A549 (cell line): Measurements from ENCODE around the gene ARHGDIA. TPM values are rescaled to one million over a fixed set of nuclear protein-coding genes. Genes with fewer than 3 reads are reported as not detected.

ENCODE experiments used
- ATAC-seq, 2 experiments: fragments of 200-7000 bp in 1 of 2; fragments of >200 bp in 1 of 2; cut with Nextera tagmentation in 1 of 2; cut with Tn5 transposase in 1 of 2; 3 replicates each; pipeline versions ENCODE4 v1.8.0 to v1.9.1; 2018 to 2020; ENCODE audit warnings: mild to moderate bottlenecking in 1 of 2, moderate library complexity in 1 of 2
- CTCF ChIA-PET: fragments of 300-600 bp; sonication (Branson Sonifier 250); formaldehyde crosslinking; extraction: SDS; loops from one replicate; lab custom pipeline; 2021; ENCODE audit warnings: antibody characterized with exemption, inconsistent platforms; lab: Yijun Ruan, JAX
- POLR2A ChIA-PET: fragments of 350-600 bp; formaldehyde crosslinking; extraction: SDS; loops from one replicate; lab custom pipeline; 2021; ENCODE audit warnings: antibody characterized with exemption, inconsistent platforms; lab: Yijun Ruan, JAX
- DNase-seq, 2 experiments: peaks; one replicate each; pipeline versions ENCODE4 v3.0.0 to v3.0.0-alpha.2; 2011 to 2016; ENCODE audit warnings: low read depth in 1 of 2, low spot score in 1 of 2
- FAIRE-seq: peaks from 2 replicates; lab custom pipeline; 2011; peaks lifted over from hg19 to GRCh38; lab: Jason Lieb, UNC
- H3K27ac ChIP-seq, 2 experiments: fragments of >200 bp; sonication (Bioruptor Twin); formaldehyde crosslinking; 3 replicates each; pipeline ENCODE4 v1.5.1; 2016 to 2017
- H3K4me1 ChIP-seq: fragments of >200 bp; sonication (Bioruptor Twin); formaldehyde crosslinking; 3 replicates; pipeline ENCODE4 v1.6.1; 2016
- H3K4me2 ChIP-seq: fragments of >200 bp; sonication (Bioruptor Twin); formaldehyde crosslinking; 3 replicates; pipeline ENCODE4 v1.6.1; 2016
- H3K4me3 ChIP-seq: fragments of >200 bp; sonication (Bioruptor Twin); formaldehyde crosslinking; 3 replicates; pipeline ENCODE4 v1.5.1; 2016
- H3K9me3 ChIP-seq: fragments of >200 bp; sonication (Bioruptor Twin); formaldehyde crosslinking; 3 replicates; pipeline ENCODE4 v1.6.1; 2016
- BHLHE40 ChIP-seq: IDR thresholded peaks from 2 replicates; pipeline ENCODE4 v1.6.1; 2012; ENCODE audit warnings: low read depth, low read length, inconsistent platforms
- CBX8 ChIP-seq: fragments of 200-600 bp; sonication (generic); IDR thresholded peaks from 2 replicates; pipeline ENCODE4 v1.6.1; 2016
- CEBPB ChIP-seq, 2 experiments: fragments of >200 bp in 1 of 2; sonication (Bioruptor Twin) in 1 of 2; formaldehyde crosslinking in 1 of 2; IDR thresholded peaks; 2 replicates each; pipeline ENCODE4 v1.6.1; 2012 to 2016
- CHD2 ChIP-seq: fragments of 150-350 bp; IDR thresholded peaks from 2 replicates; pipeline ENCODE4 v1.6.1; 2014; ENCODE audit warnings: low read length; ENCODE audit not compliant: partially characterized antibody
- CTCF ChIP-seq: fragments of >200 bp; sonication (Bioruptor Twin); formaldehyde crosslinking; IDR thresholded peaks from 3 replicates; pipeline ENCODE4 v1.5.1; 2016
- ELK1 ChIP-seq: fragments of 150-350 bp; IDR thresholded peaks from 2 replicates; pipeline ENCODE4 v1.6.1; 2014; ENCODE audit warnings: low read depth, mild to moderate bottlenecking, low read length
- EP300 ChIP-seq, 2 experiments: fragments of >200 bp; sonication (Bioruptor Twin); formaldehyde crosslinking; IDR thresholded peaks; 2 replicates in 1 of 2; 3 replicates in 1 of 2; pipeline ENCODE4 v1.6.1; 2016 to 2017
- FOSB ChIP-seq: fragments of 250-450 bp; sonication (Bioruptor Pico); IDR thresholded peaks from 2 replicates; pipeline ENCODE4 v1.5.0; 2020; ENCODE audit warnings: mild to moderate bottlenecking, moderate library complexity
- FOSL2 ChIP-seq, 2 experiments: fragments of 450-650 bp in 1 of 2; fragments of >200 bp in 1 of 2; sonication (Bioruptor Twin) in 1 of 2; formaldehyde crosslinking; IDR thresholded peaks; 2 replicates each; pipeline versions ENCODE4 v1.5.0 to v1.6.1; 2016 to 2020; ENCODE audit warnings: mild to moderate bottlenecking in 1 of 2, moderate library complexity in 1 of 2
- HDAC2 ChIP-seq: fragments of 200-600 bp; sonication (generic); IDR thresholded peaks from 2 replicates; pipeline ENCODE4 v1.6.1; 2016
- HOXB5 ChIP-seq: fragments of 250-450 bp; sonication (Bioruptor Pico); IDR thresholded peaks from 2 replicates; pipeline ENCODE4 v1.5.0; 2020; ENCODE audit warnings: mild to moderate bottlenecking, moderate library complexity
- JUN ChIP-seq, 2 experiments: fragments of >200 bp; sonication (Bioruptor Twin); formaldehyde crosslinking; IDR thresholded peaks; 2 replicates in 1 of 2; 3 replicates in 1 of 2; pipeline ENCODE4 v1.6.1; 2016 to 2017
- MAX ChIP-seq: IDR thresholded peaks from 2 replicates; pipeline ENCODE4 v1.6.1; 2012
- NFE2L2 ChIP-seq: fragments of 150-350 bp; conservative IDR thresholded peaks from 2 replicates; pipeline ENCODE4 v1.6.1; 2014; ENCODE audit warnings: low read length
- PHF8 ChIP-seq: fragments of 200-600 bp; sonication (generic); IDR thresholded peaks from 2 replicates; pipeline ENCODE4 v1.6.1; 2016; ENCODE audit warnings: low read depth, mild to moderate bottlenecking, antibody characterized with exemption, moderate library complexity, borderline replicate concordance
- POLR2AphosphoS2 ChIP-seq: conservative IDR thresholded peaks from 2 replicates; pipeline ENCODE4 v1.6.1; 2012; ENCODE audit warnings: low read length, improper control_type of control experiment, inconsistent platforms
- RAD21 ChIP-seq, 2 experiments: fragments of >200 bp in 1 of 2; sonication (Bioruptor Twin) in 1 of 2; formaldehyde crosslinking in 1 of 2; IDR thresholded peaks in 1 of 2; conservative IDR thresholded peaks in 1 of 2; 2 replicates in 1 of 2; 3 replicates in 1 of 2; pipeline ENCODE4 v1.6.1; 2012 to 2018; ENCODE audit warnings: inconsistent platforms in 1 of 2
- RARB ChIP-seq: fragments of 250-450 bp; sonication (Bioruptor Pico); IDR thresholded peaks from 2 replicates; pipeline ENCODE4 v1.8.0; 2021; ENCODE audit warnings: mild to moderate bottlenecking, moderate library complexity
- SREBF2 ChIP-seq: fragments of 450-650 bp; IDR thresholded peaks from 2 replicates; pipeline ENCODE4 v1.6.1; 2014; ENCODE audit warnings: mild to moderate bottlenecking, moderate library complexity
- TFCP2L1 ChIP-seq: fragments of 250-450 bp; sonication (Bioruptor Pico); IDR thresholded peaks from 2 replicates; pipeline ENCODE4 v1.5.0; 2021; ENCODE audit warnings: mild to moderate bottlenecking
- TP53 ChIP-seq: fragments of 250-450 bp; sonication (Bioruptor Pico); IDR thresholded peaks from 2 replicates; pipeline ENCODE4 v1.5.0; 2021; ENCODE audit warnings: mild to moderate bottlenecking, moderate library complexity
- ZFP36 ChIP-seq: fragments of 450-650 bp; IDR thresholded peaks from 2 replicates; pipeline ENCODE4 v1.6.1; 2014; ENCODE audit warnings: borderline replicate concordance; ENCODE audit not compliant: partially characterized antibody
- WGBS: methylation state at CpG from one replicate; pipeline ENCODE4 v1.1.6; 2017; ENCODE audit errors: missing lambda C conversion rate; 5-methylcytosine and 5-hydroxymethylcytosine counted together
- polyA plus RNA-seq, 4 experiments: library from polyadenylated mRNA; depleted of rRNA in 3 of 4; stranded (reverse); fragments of >200 nt; fragmentation: RNase III in 1 of 4; extraction: RNeasy Plus Mini Kit Qiagen cat#74134 plus additional on column Dnase treatment in 1 of 4; gene quantifications; 2 replicates in 3 of 4; 3 replicates in 1 of 4; pipeline ENCODE4 v1.2.3, GENCODE V29; 2011 to 2017

The ARHGDIA gene
- polyA plus RNA-seq, 2 of the 4 experiments (the other 2 are of a cell fraction) = 64.0 to 503 TPM

- ChIA-PET CTCF (interaction anchor here (0.7 to 3.0 kb wide), 7 partner anchors 17 to 154 kb away, joined by 3 to 17 read pairs (median 3); partner anchors contain the start of gene MAFG), POLR2A (interaction anchor here (0.5 to 1.8 kb wide), 3 partner anchors 11 to 153 kb away, joined by 3 to 6 read pairs (median 3); partner anchors contain the start of gene SLC25A10)
- WGBS = 88% methylated on average over 17 of the region's 18 CpGs
- Histone ChIP-seq H3K27ac (0 out of 6 replicates have a peak overlapping the region, but pooled peaks of 1 of the 2 experiments have one; percentile 9), H3K4me3 (no peak overlapping the region), H3K4me2 (no peak overlapping the region), H3K4me1 (peaks cover 61% of the 10 kb centered on the region), H3K9me3 (no peaks in the 10 kb centered on the region)
- 0 out of 2 replicates have a peak, but pooled peaks have one; percentile 16 for TF ChIP-seq RARB (CRISPR knock-in tag)
- TF ChIP-seq CHD2 = peak; percentile 25
- TF ChIP-seq ZFP36 = no peak
- peak; percentile 45; the same call in 1 of the 2 replicates for TF ChIP-seq POLR2AphosphoS2
- peak; percentile 50; the same call in 1 of the 2 replicates for TF ChIP-seq TFCP2L1 (CRISPR knock-in tag)
- TF ChIP-seq PHF8 = no peak
- peak; percentile 56; the same call in 1 of the 2 replicates for TF ChIP-seq FOSB (CRISPR knock-in tag)
- no peak for TF ChIP-seq CBX8
- no peak for TF ChIP-seq NFE2L2
- FAIRE-seq = no peak
- ATAC-seq = no peak; a peak in 2 of 6 replicates
- DNase-seq = no peak
These were observed 5.3 kb downstream of the ARHGDIA start for GRCh38 chr17:81865733-81866439.

GRCh38 chr17:81865358-81865732, 5.8 kb downstream of the ARHGDIA start:
- ChIA-PET POLR2A (interaction anchor here (0.5 to 0.6 kb wide), 3 partner anchors 10 to 34 kb away, joined by 3 read pairs; no protein-coding TSS in a partner anchor), CTCF (interaction anchor here (0.6 to 3.0 kb wide), 4 partner anchors 127 to 165 kb away, joined by 3 to 17 read pairs (median 3); no protein-coding TSS in a partner anchor)
- TF ChIP-seq JUN (IDR thresholded peaks at IDR 0.05) (0 out of 5 replicates have a peak, but pooled peaks of 1 of the 2 experiments have one; percentile 1), HDAC2 (no peak)
- peaks cover 61% of the 10 kb centered on the region for H3K4me1 ChIP-seq
- ATAC-seq (no peak), DNase-seq (no peak), FAIRE-seq (no peak)
- no peak overlapping the region for H3K27ac ChIP-seq
- no peaks in the 10 kb centered on the region for H3K9me3 ChIP-seq
- no peak overlapping the region for H3K4me2 ChIP-seq
- 96% methylated on average over 8 of the region's 8 CpGs for WGBS
- H3K4me3 ChIP-seq = no peak overlapping the region

GRCh38 chr17:81863833-81864768, 7.0 kb downstream of the ARHGDIA start:
- no peak overlapping the region for H3K27ac ChIP-seq
- WGBS = 72% methylated on average over 9 of the region's 9 CpGs

More at GRCh38 chr17:81863833-81864768, 7.0 kb downstream of the ARHGDIA start:
- Histone ChIP-seq H3K4me1 (peaks cover 54% of the 10 kb centered on the region), H3K4me2 (no peak overlapping the region), H3K9me3 (no peaks in the 10 kb centered on the region), H3K4me3 (no peak overlapping the region)
- CTCF ChIA-PET = interaction anchor here (0.9 to 2.4 kb wide), 3 partner anchors 9 to 129 kb away, joined by 3 to 7 read pairs (median 3); no protein-coding TSS in a partner anchor
- POLR2A ChIA-PET = no interaction called here
- no peak for FAIRE-seq
- peak in 1 of 2 experiments; percentile 58 for DNase-seq
- ATAC-seq = no peak
- TF ChIP-seq HOXB5 (CRISPR knock-in tag) (no peak), FOSL2 (IDR thresholded peaks at IDR 0.05) (no peak), FOSL2 (CRISPR knock-in tag; IDR thresholded peaks at IDR 0.05) (no peak), RAD21 (conservative IDR thresholded peaks at IDR 0.05 in 1 of 2, IDR thresholded peaks at IDR 0.05 in 1 of 2) (peak in 1 of 2 experiments; percentile 27; a peak in 2 of 5 replicates), ELK1 (no peak), CEBPB (IDR thresholded peaks at IDR 0.05) (no peak), TP53 (no peak), EP300 (IDR thresholded peaks at IDR 0.05) (no peak), PHF8 (no peak), CTCF (peak; percentile 15; the same call in 2 of the 3 replicates), POLR2AphosphoS2 (no peak; the same call in 1 of the 2 replicates), BHLHE40 (no peak), SREBF2 (no peak), MAX (peak; percentile 19; the same call in 1 of the 2 replicates)
